Smooth muscle cell (in vitro differentiated cells): ENCODE results near the gene RANBP3. TPM values are rescaled to one million over a fixed set of nuclear protein-coding genes. Genes with fewer than 3 reads are reported as not detected.

Source experiments
- DNase-seq: peaks from one replicate; lab custom pipeline; 2025; ENCODE audit not compliant: unreplicated experiment; lab: John Stamatoyannopoulos, UW
- H2AFZ ChIP-seq: fragments of 200-600 bp; sonication (generic); 2 replicates; pipeline ENCODE4 v1.6.0; 2016; ENCODE audit warnings: antibody characterized with exemption, low read depth, mild to moderate bottlenecking
- H3F3A ChIP-seq: fragments of 200-600 bp; sonication (generic); 2 replicates; pipeline ENCODE4 v1.6.0; 2017; ENCODE audit warnings: antibody characterized with exemption, low read depth
- H3K27ac ChIP-seq: fragments of 200-600 bp; sonication (generic); 2 replicates; pipeline ENCODE4 v1.5.1; 2016; ENCODE audit warnings: low read depth, mild to moderate bottlenecking
- H3K27me3 ChIP-seq: fragments of 200-600 bp; sonication (generic); 2 replicates; pipeline ENCODE4 v1.6.1; 2016; ENCODE audit warnings: low read depth, mild to moderate bottlenecking
- H3K36me3 ChIP-seq: fragments of 200-600 bp; sonication (generic); 2 replicates; pipeline ENCODE4 v1.5.1; 2016; ENCODE audit warnings: low read depth
- H3K4me1 ChIP-seq: fragments of 200-600 bp; sonication (generic); 2 replicates; pipeline ENCODE4 v1.5.1; 2016; ENCODE audit warnings: low read depth
- H3K4me2 ChIP-seq: fragments of 200-600 bp; sonication (generic); 2 replicates; pipeline ENCODE4 v1.6.0; 2016; ENCODE audit warnings: mild to moderate bottlenecking
- H3K4me3 ChIP-seq: fragments of 200-600 bp; sonication (generic); 2 replicates; pipeline ENCODE4 v1.5.1; 2016; ENCODE audit warnings: mild to moderate bottlenecking
- H3K79me2 ChIP-seq: fragments of 200-600 bp; sonication (generic); 2 replicates; pipeline ENCODE4 v1.6.0; 2016; ENCODE audit warnings: low read depth, mild to moderate bottlenecking
- H3K9ac ChIP-seq: fragments of 200-600 bp; sonication (generic); 2 replicates; pipeline ENCODE4 v1.6.0; 2016; ENCODE audit warnings: low read depth
- H3K9me3 ChIP-seq: fragments of 200-600 bp; sonication (generic); replicated peaks from 2 replicates; pipeline ENCODE4 v1.5.1; 2016; ENCODE audit warnings: low read depth
- H4K20me1 ChIP-seq: fragments of 200-600 bp; sonication (generic); 2 replicates; pipeline ENCODE4 v1.6.0; 2016; ENCODE audit warnings: low read depth
- WGBS: methylation state at CpG from one replicate; pipeline ENCODE4 v1.1.7; 2016; ENCODE audit warnings: low lambda C conversion rate; 5-methylcytosine and 5-hydroxymethylcytosine counted together
- polyA plus RNA-seq: library from polyadenylated mRNA; unstranded; fragments of >200 nt; fragmentation: Nextera tagmentation; extraction: Ambion mirVana; gene quantifications from 2 replicates; pipeline ENCODE4 v1.2.1, GENCODE V29; 2016
- total RNA-seq: library from RNA; depleted of rRNA; stranded (reverse); fragments of >200 nt; gene quantifications from 2 replicates; pipeline ENCODE4 v1.2.3, GENCODE V29; 2014
- TF ChIP-seq, protein P1 (sequence below): fragments of 200-600 bp; sonication (generic); IDR thresholded peaks from 2 replicates; pipeline ENCODE4 v1.5.1; 2017; ENCODE audit warnings: borderline replicate concordance, mild to moderate bottlenecking, antibody characterized with exemption; ENCODE audit not compliant: insufficient read depth, poor library complexity, severe bottlenecking

RANBP3 gene
- total and polyA plus RNA-seq, 2 experiments from 2014 or later: 13.4 to 65.8 TPM

DNA sequence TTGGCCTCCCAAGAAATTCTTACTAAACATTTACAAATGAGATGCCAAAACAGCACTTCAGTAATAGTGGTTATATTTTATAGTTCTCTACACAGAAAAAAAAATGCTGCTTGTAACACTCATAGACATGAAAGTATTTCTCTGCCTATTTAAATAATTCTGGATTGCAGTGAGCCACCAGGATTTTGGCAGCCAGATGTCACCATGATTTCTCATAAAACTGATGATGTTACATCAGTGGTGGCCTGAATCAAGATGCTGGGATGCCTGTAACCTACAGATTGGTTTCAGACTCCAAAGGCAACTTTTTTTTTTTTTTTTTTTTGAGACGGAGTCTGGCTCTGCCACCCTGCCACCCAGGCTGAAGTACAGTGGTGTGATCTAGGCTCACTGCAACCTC, 66.6 kb downstream of the RANBP3 start:
- H3K27me3 ChIP-seq: no peaks in the 10 kb centered on the region
- H2AFZ ChIP-seq: no peak overlapping the region
- TF ChIP-seq, protein P1, sequence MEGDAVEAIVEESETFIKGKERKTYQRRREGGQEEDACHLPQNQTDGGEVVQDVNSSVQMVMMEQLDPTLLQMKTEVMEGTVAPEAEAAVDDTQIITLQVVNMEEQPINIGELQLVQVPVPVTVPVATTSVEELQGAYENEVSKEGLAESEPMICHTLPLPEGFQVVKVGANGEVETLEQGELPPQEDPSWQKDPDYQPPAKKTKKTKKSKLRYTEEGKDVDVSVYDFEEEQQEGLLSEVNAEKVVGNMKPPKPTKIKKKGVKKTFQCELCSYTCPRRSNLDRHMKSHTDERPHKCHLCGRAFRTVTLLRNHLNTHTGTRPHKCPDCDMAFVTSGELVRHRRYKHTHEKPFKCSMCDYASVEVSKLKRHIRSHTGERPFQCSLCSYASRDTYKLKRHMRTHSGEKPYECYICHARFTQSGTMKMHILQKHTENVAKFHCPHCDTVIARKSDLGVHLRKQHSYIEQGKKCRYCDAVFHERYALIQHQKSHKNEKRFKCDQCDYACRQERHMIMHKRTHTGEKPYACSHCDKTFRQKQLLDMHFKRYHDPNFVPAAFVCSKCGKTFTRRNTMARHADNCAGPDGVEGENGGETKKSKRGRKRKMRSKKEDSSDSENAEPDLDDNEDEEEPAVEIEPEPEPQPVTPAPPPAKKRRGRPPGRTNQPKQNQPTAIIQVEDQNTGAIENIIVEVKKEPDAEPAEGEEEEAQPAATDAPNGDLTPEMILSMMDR: no peak
- H3F3A ChIP-seq: peaks cover 3% of the 10 kb centered on the region
- no peaks in the 10 kb centered on the region for H3K79me2 ChIP-seq
- no peak overlapping the region for H3K4me2 ChIP-seq
- no peaks in the 10 kb centered on the region for H4K20me1 ChIP-seq
- DNase-seq: no peak
- WGBS: 92% methylated on average over 1 of the region's 1 CpG
- H3K9ac ChIP-seq: no peak overlapping the region
- H3K9me3 ChIP-seq: no peaks in the 10 kb centered on the region
- H3K4me3 ChIP-seq: no peak overlapping the region
- no peak overlapping the region for H3K27ac ChIP-seq
- H3K4me1 ChIP-seq: no peaks in the 10 kb centered on the region
- no peaks in the 10 kb centered on the region for H3K36me3 ChIP-seq

DNA sequence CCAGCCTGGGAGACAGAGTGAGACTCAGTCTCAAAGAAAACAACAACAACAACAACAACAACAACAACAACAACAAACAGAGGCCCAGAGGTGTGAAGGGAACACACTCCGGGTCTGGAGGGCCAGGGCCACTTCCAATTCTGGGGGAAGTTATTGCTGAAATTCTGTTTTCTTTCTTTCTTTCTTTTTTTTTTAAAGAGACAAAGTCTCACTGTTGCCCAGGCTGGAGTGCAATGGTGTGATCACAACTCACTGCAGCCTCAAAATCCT, 67.4 kb downstream of the RANBP3 start:
- WGBS: 90% methylated on average over 1 of the region's 1 CpG
- Histone ChIP-seq H3K36me3 (no peaks in the 10 kb centered on the region), H2AFZ (no peak overlapping the region), H3K9ac (no peak overlapping the region), H3K9me3 (no peaks in the 10 kb centered on the region), H3K79me2 (no peaks in the 10 kb centered on the region), H4K20me1 (no peaks in the 10 kb centered on the region), H3K4me3 (no peak overlapping the region), H3K27me3 (no peaks in the 10 kb centered on the region), H3K27ac (no peak overlapping the region), H3K4me1 (no peaks in the 10 kb centered on the region), H3F3A (peaks cover 3% of the 10 kb centered on the region), H3K4me2 (no peak overlapping the region)
- TF ChIP-seq, protein P1: no peak
- DNase-seq: no peak

DNA sequence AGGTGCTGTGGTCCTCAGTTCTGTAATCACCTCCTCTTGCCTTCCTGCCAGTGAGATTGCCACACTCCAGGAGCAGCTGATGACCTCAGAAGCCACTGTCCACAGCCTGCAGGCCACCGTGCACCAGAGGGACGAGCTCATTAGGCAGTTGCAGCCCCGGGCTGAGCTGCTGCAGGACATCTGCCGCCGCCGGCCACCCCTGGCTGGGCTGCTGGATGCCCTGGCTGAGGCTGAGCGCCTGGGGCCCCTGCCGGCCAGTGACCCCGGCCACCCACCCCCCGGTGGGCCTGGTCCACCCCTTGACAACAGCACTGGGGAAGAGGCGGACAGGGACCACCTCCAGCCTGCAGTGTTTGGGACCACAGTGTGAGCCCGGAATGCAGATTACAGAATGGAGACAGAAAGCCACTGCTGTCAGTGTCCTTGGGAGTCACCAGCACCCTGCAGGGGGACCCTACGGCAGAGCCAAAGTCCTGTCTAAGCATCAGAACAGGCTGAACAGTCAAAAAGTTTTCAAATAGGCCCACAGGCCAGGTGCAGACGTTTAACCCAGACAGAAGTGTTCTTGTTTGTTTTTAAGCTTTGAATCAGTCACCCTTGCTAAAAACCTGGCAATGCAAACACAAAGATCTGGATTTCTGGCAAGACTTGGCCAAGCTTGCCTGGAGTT, 69.0 kb downstream of the RANBP3 start:
- no peak overlapping the region for H3K27ac ChIP-seq
- H3K4me2 ChIP-seq: no peak overlapping the region
- H3K27me3 ChIP-seq: no peaks in the 10 kb centered on the region
- no peaks in the 10 kb centered on the region for H3K79me2 ChIP-seq
- TF ChIP-seq, protein P1: no peak
- no peak overlapping the region for H2AFZ ChIP-seq
- no peaks in the 10 kb centered on the region for H3K4me1 ChIP-seq
- no peaks in the 10 kb centered on the region for H4K20me1 ChIP-seq
- H3K36me3 ChIP-seq: no peaks in the 10 kb centered on the region
- peaks cover 3% of the 10 kb centered on the region for H3F3A ChIP-seq
- no peaks in the 10 kb centered on the region for H3K9me3 ChIP-seq
- 86% methylated on average over 12 of the region's 14 CpGs for WGBS
- DNase-seq: no peak
- no peak overlapping the region for H3K4me3 ChIP-seq
- no peak overlapping the region for H3K9ac ChIP-seq

DNA sequence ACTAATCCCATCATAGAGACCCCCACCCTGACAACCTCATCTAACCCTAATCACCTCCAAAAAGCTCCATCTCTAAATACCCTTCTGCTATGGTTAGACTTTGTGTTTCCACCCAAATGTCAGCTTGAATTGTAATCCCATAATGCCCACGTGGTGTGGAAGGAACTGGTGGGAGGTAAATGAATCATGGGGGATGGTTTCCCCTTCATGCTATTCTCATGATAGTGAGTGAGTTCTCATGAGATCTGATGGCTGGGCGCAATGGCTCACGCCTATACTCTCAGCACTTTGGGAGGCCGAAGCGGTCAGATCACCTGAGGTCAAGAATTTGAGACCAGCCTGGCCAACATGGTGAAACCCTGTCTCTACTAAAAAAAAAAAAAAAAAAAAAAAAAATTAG, 70.7 kb downstream of the RANBP3 start:
- H3K4me2 ChIP-seq: no peak overlapping the region

More for the DNA sequence above, 70.7 kb downstream of the RANBP3 start:
- Histone ChIP-seq H3K9ac (no peak overlapping the region), H3K79me2 (peaks cover 13% of the 10 kb centered on the region), H3K27me3 (no peaks in the 10 kb centered on the region), H3F3A (peaks cover 3% of the 10 kb centered on the region), H3K9me3 (no peaks in the 10 kb centered on the region), H4K20me1 (peaks cover 4% of the 10 kb centered on the region), H3K27ac (no peak overlapping the region), H3K4me3 (no peak overlapping the region), H2AFZ (no peak overlapping the region), H3K4me1 (no peaks in the 10 kb centered on the region), H3K36me3 (no peaks in the 10 kb centered on the region)
- TF ChIP-seq, protein P1: no peak
- 72% methylated on average over 3 of the region's 5 CpGs for WGBS
- no peak for DNase-seq
